Astrocyte (in vitro differentiated cells and primary cell): ENCODE data around the gene RAP1A. TPM values are rescaled to one million over a fixed set of nuclear protein-coding genes. Genes with fewer than 3 reads are reported as not detected.

Experiments
- DNase-seq: peaks from one replicate; pipeline ENCODE4 v3.0.0-alpha.2; 2010; ENCODE audit warnings: low read depth
- FAIRE-seq: peaks from 2 replicates; lab custom pipeline; 2011; peaks lifted over from hg19 to GRCh38; lab: Jason Lieb, UNC
- H2AFZ ChIP-seq: 2 replicates; pipeline ENCODE4 v1.6.0; 2012; ENCODE audit warnings: low read depth, low read length, inconsistent platforms
- H3K27ac ChIP-seq: 2 replicates; pipeline ENCODE4 v1.5.1; 2011; ENCODE audit warnings: low read depth, low read length, inconsistent platforms
- H3K27me3 ChIP-seq: 2 replicates; pipeline ENCODE4 v1.6.0; 2011; ENCODE audit warnings: low read length, inconsistent platforms; ENCODE audit not compliant: insufficient read depth
- H3K36me3 ChIP-seq: 2 replicates; pipeline ENCODE4 v1.5.1; 2011; ENCODE audit warnings: low read length, inconsistent platforms; ENCODE audit not compliant: insufficient read depth
- H3K4me1 ChIP-seq: 2 replicates; pipeline ENCODE4 v1.5.1; 2011; ENCODE audit warnings: low read length, inconsistent platforms; ENCODE audit not compliant: insufficient read depth
- H3K4me2 ChIP-seq: 2 replicates; pipeline ENCODE4 v1.6.0; 2012; ENCODE audit warnings: low read length, inconsistent platforms
- H3K4me3 ChIP-seq: 2 replicates; pipeline ENCODE4 v1.5.1; 2011; ENCODE audit warnings: low read depth, mild to moderate bottlenecking, low read length, inconsistent platforms; ENCODE audit not compliant: insufficient read depth
- H3K79me2 ChIP-seq: 2 replicates; pipeline ENCODE4 v1.6.0; 2012; ENCODE audit warnings: mild to moderate bottlenecking, low read length, inconsistent platforms; ENCODE audit not compliant: insufficient read depth
- H3K9ac ChIP-seq: 2 replicates; pipeline ENCODE4 v1.6.0; 2012; ENCODE audit warnings: mild to moderate bottlenecking, low read length, inconsistent platforms
- H3K9me3 ChIP-seq: 2 replicates; pipeline ENCODE4 v1.5.1; 2012; ENCODE audit warnings: low read depth, mild to moderate bottlenecking, low read length, inconsistent platforms; ENCODE audit not compliant: insufficient read depth
- H4K20me1 ChIP-seq: 2 replicates; pipeline ENCODE4 v1.6.0; 2012; ENCODE audit warnings: low read length, inconsistent platforms; ENCODE audit not compliant: insufficient read depth
- H3K27ac Mint-ChIP-seq: one replicate; pipeline ENCODE4 v1.8.0; 2021; ENCODE audit warnings: mild to moderate bottlenecking, mixed read lengths; ENCODE audit not compliant: unreplicated experiment
- H3K27me3 Mint-ChIP-seq: one replicate; pipeline ENCODE4 v1.8.0; 2021; ENCODE audit warnings: low read depth, mixed read lengths; ENCODE audit not compliant: unreplicated experiment
- H3K36me3 Mint-ChIP-seq: one replicate; pipeline ENCODE4 v1.8.0; 2021; ENCODE audit warnings: low read depth, mixed read lengths; ENCODE audit not compliant: unreplicated experiment
- H3K4me1 Mint-ChIP-seq: one replicate; pipeline ENCODE4 v1.8.0; 2021; ENCODE audit warnings: low read depth, mixed read lengths; ENCODE audit not compliant: unreplicated experiment
- H3K4me3 Mint-ChIP-seq: one replicate; pipeline ENCODE4 v1.8.0; 2021; ENCODE audit warnings: mild to moderate bottlenecking, moderate library complexity, mixed read lengths; ENCODE audit not compliant: unreplicated experiment
- H3K9me3 Mint-ChIP-seq: one replicate; pipeline ENCODE4 v1.8.0; 2021; ENCODE audit warnings: mild to moderate bottlenecking, mixed read lengths; ENCODE audit not compliant: unreplicated experiment
- EZH2 ChIP-seq: IDR thresholded peaks from 2 replicates; pipeline ENCODE4 v1.6.1; 2012; ENCODE audit warnings: mild to moderate bottlenecking, low read length, inconsistent platforms; ENCODE audit not compliant: insufficient read depth
- total RNA-seq: library from RNA; stranded (reverse); gene quantifications from 2 replicates; pipeline ENCODE4 v1.2.1, GENCODE V29; 2021
- TF ChIP-seq, protein P1 (sequence below): IDR thresholded peaks from 2 replicates; pipeline ENCODE4 v1.5.1; 2011; ENCODE audit warnings: low read depth, mild to moderate bottlenecking, inconsistent platforms, low read length, moderate library complexity; ENCODE audit not compliant: insufficient read depth

The RAP1A gene
- total RNA-seq, 1 donor from 2014 or later, result 66.6 TPM

DNA sequence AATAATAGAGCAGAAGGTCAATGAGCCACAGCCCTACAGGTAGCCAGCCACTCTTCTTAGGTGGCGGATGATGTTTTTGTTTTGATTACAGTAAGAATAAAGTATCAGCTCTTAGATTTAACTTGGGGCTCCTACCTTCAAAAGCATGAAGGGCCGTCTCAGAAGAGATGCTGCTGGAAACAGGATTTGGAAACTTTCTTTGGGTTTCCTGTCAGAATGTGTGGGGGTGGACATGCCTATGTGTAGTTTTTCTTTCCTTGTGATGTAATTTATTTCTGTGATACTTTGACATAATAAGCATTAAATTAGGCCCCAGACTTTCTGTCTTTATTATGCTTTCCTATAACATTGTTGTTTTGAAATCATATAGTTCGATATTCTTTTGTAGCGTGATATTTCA, 1.5 kb downstream of the RAP1A start:
- Histone ChIP-seq H3K4me2 (peak overlapping the region; percentile 99), H4K20me1 (peaks cover 43% of the 10 kb centered on the region), H3K36me3 (no peaks in the 10 kb centered on the region), H3K27me3 (no peaks in the 10 kb centered on the region), H3K9ac (peak overlapping the region; percentile 90), H3K79me2 (peaks cover 61% of the 10 kb centered on the region), H3K4me3 (peak overlapping the region; percentile 95), H3K4me1 (peaks cover 9% of the 10 kb centered on the region), H3K9me3 (no peaks in the 10 kb centered on the region), H3K27ac (no peak overlapping the region), H2AFZ (no peak overlapping the region)
- Mint-ChIP-seq H3K4me3 (peak overlapping the region; percentile 91), H3K27ac (no peak overlapping the region), H3K27me3 (no peaks in the 10 kb centered on the region), H3K4me1 (peaks cover 18% of the 10 kb centered on the region), H3K9me3 (no peaks in the 10 kb centered on the region), H3K36me3 (no peaks in the 10 kb centered on the region)
- no peak for FAIRE-seq
- peak; percentile 12 for DNase-seq
- TF ChIP-seq, protein P1, sequence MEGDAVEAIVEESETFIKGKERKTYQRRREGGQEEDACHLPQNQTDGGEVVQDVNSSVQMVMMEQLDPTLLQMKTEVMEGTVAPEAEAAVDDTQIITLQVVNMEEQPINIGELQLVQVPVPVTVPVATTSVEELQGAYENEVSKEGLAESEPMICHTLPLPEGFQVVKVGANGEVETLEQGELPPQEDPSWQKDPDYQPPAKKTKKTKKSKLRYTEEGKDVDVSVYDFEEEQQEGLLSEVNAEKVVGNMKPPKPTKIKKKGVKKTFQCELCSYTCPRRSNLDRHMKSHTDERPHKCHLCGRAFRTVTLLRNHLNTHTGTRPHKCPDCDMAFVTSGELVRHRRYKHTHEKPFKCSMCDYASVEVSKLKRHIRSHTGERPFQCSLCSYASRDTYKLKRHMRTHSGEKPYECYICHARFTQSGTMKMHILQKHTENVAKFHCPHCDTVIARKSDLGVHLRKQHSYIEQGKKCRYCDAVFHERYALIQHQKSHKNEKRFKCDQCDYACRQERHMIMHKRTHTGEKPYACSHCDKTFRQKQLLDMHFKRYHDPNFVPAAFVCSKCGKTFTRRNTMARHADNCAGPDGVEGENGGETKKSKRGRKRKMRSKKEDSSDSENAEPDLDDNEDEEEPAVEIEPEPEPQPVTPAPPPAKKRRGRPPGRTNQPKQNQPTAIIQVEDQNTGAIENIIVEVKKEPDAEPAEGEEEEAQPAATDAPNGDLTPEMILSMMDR, result no peak
- TF ChIP-seq EZH2, result no peak

DNA sequence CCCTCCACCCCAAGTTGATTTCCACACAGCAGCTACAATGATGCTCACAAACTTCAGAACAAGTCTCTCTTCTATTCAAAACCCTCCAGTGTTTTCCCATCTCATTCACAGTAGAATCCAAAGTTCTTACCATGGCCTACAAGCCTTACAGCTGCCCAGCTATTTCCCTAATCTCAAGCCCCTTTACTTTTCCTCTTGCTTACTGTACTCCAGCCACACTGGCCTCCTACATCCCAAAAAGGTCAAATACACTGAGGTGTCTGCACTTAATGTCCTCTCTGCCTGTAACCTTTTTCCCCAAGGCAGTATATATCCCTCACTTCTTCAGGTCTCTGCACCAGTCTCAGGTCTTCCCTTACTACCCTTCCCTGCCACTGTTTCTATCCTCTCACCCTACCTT, 2.6 kb downstream of the RAP1A start:
- Histone ChIP-seq H3K9ac (no peak overlapping the region), H3K4me3 (no peak overlapping the region), H3K4me2 (no peak overlapping the region), H3K36me3 (no peaks in the 10 kb centered on the region), H4K20me1 (peaks cover 53% of the 10 kb centered on the region), H3K27ac (no peak overlapping the region), H3K9me3 (no peaks in the 10 kb centered on the region), H3K27me3 (no peaks in the 10 kb centered on the region), H3K4me1 (peaks cover 9% of the 10 kb centered on the region), H2AFZ (no peak overlapping the region), H3K79me2 (peaks cover 72% of the 10 kb centered on the region)
- no peaks in the 10 kb centered on the region for H3K27me3 Mint-ChIP-seq
- DNase-seq (no peak), FAIRE-seq (no peak)
- peak overlapping the region; percentile 23 for H3K4me3 Mint-ChIP-seq
- H3K36me3 Mint-ChIP-seq, result no peaks in the 10 kb centered on the region
- H3K9me3 Mint-ChIP-seq, result no peaks in the 10 kb centered on the region
- H3K27ac Mint-ChIP-seq, result no peak overlapping the region
- peaks cover 16% of the 10 kb centered on the region for H3K4me1 Mint-ChIP-seq
- no peak for TF ChIP-seq EZH2
- TF ChIP-seq, protein P1, result no peak

DNA sequence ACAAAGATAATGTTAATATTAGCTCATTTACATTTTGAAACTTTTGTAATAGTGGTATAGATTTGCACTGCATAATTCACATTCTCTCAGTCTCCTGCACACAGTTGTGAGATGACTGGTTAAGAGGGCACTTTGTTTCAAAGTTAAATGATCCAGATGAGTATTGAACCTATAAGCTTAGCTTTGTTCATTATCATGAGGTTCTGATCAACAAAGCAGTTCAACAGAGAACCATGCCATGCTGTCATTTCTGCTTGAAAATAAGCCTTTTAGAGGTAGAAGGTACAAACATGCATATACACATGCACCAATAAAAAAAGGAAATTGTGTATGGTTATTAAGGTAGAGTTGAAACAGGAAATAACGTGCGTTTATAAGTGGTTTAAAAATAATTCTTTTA, 4.8 kb downstream of the RAP1A start:
- H3K9me3 ChIP-seq, result no peaks in the 10 kb centered on the region
- no peak overlapping the region for H3K9ac ChIP-seq
- no peak overlapping the region for H3K4me3 ChIP-seq
- peaks cover 16% of the 10 kb centered on the region for H3K4me1 ChIP-seq
- no peak overlapping the region for H3K4me3 Mint-ChIP-seq
- H4K20me1 ChIP-seq, result peaks cover 72% of the 10 kb centered on the region
- H3K36me3 Mint-ChIP-seq, result no peaks in the 10 kb centered on the region
- no peak overlapping the region for H2AFZ ChIP-seq
- peaks cover 94% of the 10 kb centered on the region for H3K79me2 ChIP-seq
- no peaks in the 10 kb centered on the region for H3K36me3 ChIP-seq
- no peak overlapping the region for H3K27ac Mint-ChIP-seq
- H3K27me3 ChIP-seq, result no peaks in the 10 kb centered on the region
- H3K4me2 ChIP-seq, result no peak overlapping the region
- TF ChIP-seq EZH2, result no peak
- TF ChIP-seq, protein P1, result no peak
- no peak overlapping the region for H3K27ac ChIP-seq
- H3K9me3 Mint-ChIP-seq, result no peaks in the 10 kb centered on the region
- H3K4me1 Mint-ChIP-seq, result peaks cover 30% of the 10 kb centered on the region
- FAIRE-seq (no peak), DNase-seq (no peak)
- no peaks in the 10 kb centered on the region for H3K27me3 Mint-ChIP-seq
